WERI-Rb-1 (cell line): Measurements from ENCODE around the gene KIAA1671.
A peak's percentile ranks its signal among the peaks of the same experiment; 100 is the strongest.

Experiments used
- DNase-seq: peaks from one replicate; pipeline ENCODE4 v3.0.0-alpha.2; 2020
- H3K27ac ChIP-seq: fragments of 250-450 bp; sonication (Bioruptor Pico); 2 replicates; pipeline ENCODE4 v1.5.1; 2020; ENCODE audit warnings: mild to moderate bottlenecking, moderate library complexity
- H3K27me3 ChIP-seq: fragments of 250-450 bp; sonication (Bioruptor Pico); 2 replicates; pipeline ENCODE4 v1.5.1; 2021; ENCODE audit warnings: mild to moderate bottlenecking, low read depth, moderate library complexity; ENCODE audit not compliant: insufficient read depth, severe bottlenecking
- H3K36me3 ChIP-seq: fragments of 250-450 bp; sonication (Bioruptor Pico); 2 replicates; pipeline ENCODE4 v1.5.1; 2020; ENCODE audit warnings: mild to moderate bottlenecking, moderate library complexity
- H3K4me3 ChIP-seq: 2 replicates; pipeline ENCODE4 v1.5.1; 2011; ENCODE audit warnings: low read depth, mild to moderate bottlenecking, control low read depth, low read length
- H3K9me3 ChIP-seq: fragments of 250-450 bp; sonication (Bioruptor Pico); 2 replicates; pipeline ENCODE4 v1.5.1; 2021; ENCODE audit warnings: mild to moderate bottlenecking, moderate library complexity; ENCODE audit not compliant: severe bottlenecking
- CTCF ChIP-seq: IDR thresholded peaks from 2 replicates; pipeline ENCODE4 v1.5.1; 2011; ENCODE audit warnings: low read depth, mild to moderate bottlenecking, control low read depth, inconsistent platforms, low read length

The KIAA1671 gene

GRCh38 chr22:25032066-25032465 is 79.5 kb downstream of the KIAA1671 start:
- no peaks in the 10 kb centered on the region for H3K9me3 ChIP-seq
- H3K27ac ChIP-seq = no peak overlapping the region
- H3K27me3 ChIP-seq = no peaks in the 10 kb centered on the region
- no peak for TF ChIP-seq CTCF
- no peak overlapping the region for H3K4me3 ChIP-seq
- DNase-seq = no peak
- peaks cover 11% of the 10 kb centered on the region for H3K36me3 ChIP-seq

GRCh38 chr22:25035715-25036114 is 83.2 kb downstream of the KIAA1671 start:
- DNase-seq = no peak
- no peak for TF ChIP-seq CTCF
- peaks cover 27% of the 10 kb centered on the region for H3K36me3 ChIP-seq
- H3K27me3 ChIP-seq = no peaks in the 10 kb centered on the region
- H3K27ac ChIP-seq = no peak overlapping the region
- H3K4me3 ChIP-seq = no peak overlapping the region
- H3K9me3 ChIP-seq = no peaks in the 10 kb centered on the region

- no peak for TF ChIP-seq CTCF
- H3K27me3 ChIP-seq = no peaks in the 10 kb centered on the region
- H3K4me3 ChIP-seq = no peak overlapping the region
- no peaks in the 10 kb centered on the region for H3K9me3 ChIP-seq
- no peak for DNase-seq
- H3K27ac ChIP-seq = peak overlapping the region; percentile 81
- H3K36me3 ChIP-seq = peaks cover 29% of the 10 kb centered on the region
These were observed 85.7 kb downstream of the KIAA1671 start for GRCh38 chr22:25038239-25038638.

GRCh38 chr22:25038771-25039170 is 86.3 kb downstream of the KIAA1671 start:
- TF ChIP-seq CTCF = no peak
- no peak overlapping the region for H3K4me3 ChIP-seq

GRCh38 chr22:25039255-25039654 is 86.7 kb downstream of the KIAA1671 start:
- Histone ChIP-seq H3K9me3 (no peaks in the 10 kb centered on the region), H3K27me3 (no peaks in the 10 kb centered on the region), H3K4me3 (no peak overlapping the region), H3K27ac (peak overlapping the region; percentile 81), H3K36me3 (peaks cover 29% of the 10 kb centered on the region)
- no peak for TF ChIP-seq CTCF
- DNase-seq = no peak

More at GRCh38 chr22:25038771-25039170, 86.3 kb downstream of the KIAA1671 start:
- Histone ChIP-seq H3K36me3 (peaks cover 29% of the 10 kb centered on the region), H3K27me3 (no peaks in the 10 kb centered on the region), H3K9me3 (no peaks in the 10 kb centered on the region), H3K27ac (peak overlapping the region; percentile 81)
- DNase-seq = peak; percentile 44

- H3K36me3 ChIP-seq = peaks cover 29% of the 10 kb centered on the region
- no peak for TF ChIP-seq CTCF
- H3K9me3 ChIP-seq = no peaks in the 10 kb centered on the region
- no peaks in the 10 kb centered on the region for H3K27me3 ChIP-seq
- DNase-seq = peak; percentile 80
- H3K4me3 ChIP-seq = no peak overlapping the region
- peak overlapping the region; percentile 81 for H3K27ac ChIP-seq
These were observed 87.2 kb downstream of the KIAA1671 start for GRCh38 chr22:25039754-25040153.
